H1 (cell line): ENCODE results near the gene HEATR5A.

Experiments
- CTCF ChIP-seq, 3 experiments: IDR thresholded peaks; 1 replicate in 2 of 3; 2 replicates in 1 of 3; pipeline versions ENCODE4 v1.5.1 to v1.6.1; 2011; ENCODE audit warnings: low read length in 3 of 3, mild to moderate bottlenecking in 3 of 3, inconsistent platforms in 2 of 3, low read depth in 1 of 3, moderate library complexity in 1 of 3; ENCODE audit not compliant: insufficient read depth in 1 of 3; ENCODE audit errors: control extremely low read depth in 1 of 3
- EZH2 ChIP-seq: fragments of 200-600 bp; sonication (generic); IDR thresholded peaks from 2 replicates; pipeline ENCODE4 v1.7.1; 2012; ENCODE audit warnings: low read depth, mild to moderate bottlenecking, moderate library complexity, low read length, inconsistent platforms; ENCODE audit not compliant: severe bottlenecking
- MAFK ChIP-seq: IDR thresholded peaks from 2 replicates; pipeline ENCODE4 v1.6.1; 2012; ENCODE audit warnings: low read depth, mild to moderate bottlenecking, improper control_type of control experiment, low read length
- POLR2A ChIP-seq, 2 experiments: IDR thresholded peaks; 1 replicate in 1 of 2; 2 replicates in 1 of 2; pipeline ENCODE4 v1.6.1; 2011; ENCODE audit warnings: low read depth in 2 of 2, low read length in 2 of 2, mild to moderate bottlenecking in 2 of 2; ENCODE audit errors: control extremely low read depth in 1 of 2
- POLR2AphosphoS5 ChIP-seq: IDR thresholded peaks from 2 replicates; pipeline ENCODE4 v1.6.1; 2011; ENCODE audit warnings: low read depth, low read length
- RAD21 ChIP-seq, 2 experiments: IDR thresholded peaks in 1 of 2; conservative IDR thresholded peaks in 1 of 2; 2 replicates each; pipeline ENCODE4 v1.6.1; 2011; ENCODE audit warnings: low read depth in 2 of 2, low read length in 2 of 2, improper control_type of control experiment in 1 of 2, inconsistent platforms in 1 of 2, mild to moderate bottlenecking in 1 of 2, moderate library complexity in 1 of 2
- SP2 ChIP-seq: IDR thresholded peaks from 2 replicates; pipeline ENCODE4 v1.6.1; 2012; ENCODE audit warnings: mild to moderate bottlenecking, low read length, inconsistent platforms
- SP4 ChIP-seq: IDR thresholded peaks from 2 replicates; pipeline ENCODE4 v1.6.1; 2012; ENCODE audit warnings: low read length, inconsistent platforms
- TCF12 ChIP-seq: IDR thresholded peaks from 2 replicates; pipeline ENCODE4 v1.6.1; 2011; ENCODE audit warnings: low read depth, mild to moderate bottlenecking, low read length

GRCh38 chr14:31387091-31387490, 33.3 kb downstream of the HEATR5A start:
- TF ChIP-seq CTCF (IDR thresholded peaks at IDR 0.05; ENCODE audit: control extremely low read depth in 1 of 3, insufficient read depth in 1 of 3, low read depth in 1 of 3, low read length in 3 of 3) (no peak), TCF12 (no peak), EZH2 (no peak), SP4 (no peak), RAD21 (IDR thresholded peaks at IDR 0.05 in 1 of 2, conservative IDR thresholded peaks at IDR 0.05 in 1 of 2; ENCODE audit: low read depth in 2 of 2, low read length in 2 of 2) (no peak), SP2 (no peak), POLR2A (IDR thresholded peaks at IDR 0.05; ENCODE audit: control extremely low read depth in 1 of 2, low read depth in 2 of 2, low read length in 2 of 2) (no peak), MAFK (no peak), POLR2AphosphoS5 (no peak)
